Omental fat pad (tissue), 4 donors: ENCODE results near the gene KCNJ6. TPM values are rescaled to one million over a fixed set of nuclear protein-coding genes. Genes with fewer than 3 reads are reported as not detected.

Experiments
- ATAC-seq: fragments of 150-250 bp; one replicate; pipeline ENCODE4 v1.9.1; 2016; ENCODE audit warnings: mild to moderate bottlenecking, moderate library complexity; ENCODE audit not compliant: low FRiP score
- DNase-seq: peaks from one replicate; pipeline ENCODE4 v3.0.0-alpha.2; 2019; ENCODE audit warnings: low spot score
- CTCF ChIP-seq, 3 donors: fragments of 450-650 bp; IDR thresholded peaks; one replicate each; pipeline ENCODE4 v1.5.1; 2016 to 2017; ENCODE audit warnings: antibody characterized with exemption in 3 of 3, mild to moderate bottlenecking in 3 of 3, moderate library complexity in 2 of 3
- total RNA-seq, 4 donors: library from RNA; depleted of rRNA; stranded (reverse); fragments of >200 nt; gene quantifications; one replicate each; pipeline ENCODE4 v1.1.0, GENCODE V29; 2016

Gene KCNJ6
- total RNA-seq, 4 donors from 2014 or later = not detected

GRCh38 chr21:37759777-37760176 is 156.5 kb downstream of the KCNJ6 start:
- no peak for ATAC-seq
- DNase-seq = no peak
- TF ChIP-seq CTCF (IDR thresholded peaks at IDR 0.05) = no peak

GRCh38 chr21:37758982-37759381 is 157.3 kb downstream of the KCNJ6 start:
- TF ChIP-seq CTCF (IDR thresholded peaks at IDR 0.05) = no peak
- ATAC-seq (no peak), DNase-seq (no peak)

GRCh38 chr21:37757606-37758376 is 158.5 kb downstream of the KCNJ6 start:
- no peak for TF ChIP-seq CTCF (IDR thresholded peaks at IDR 0.05)
- ATAC-seq = no peak
- DNase-seq = no peak

- DNase-seq = no peak
- no peak for ATAC-seq
- TF ChIP-seq CTCF (IDR thresholded peaks at IDR 0.05) = no peak
Measured at GRCh38 chr21:37753122-37753599, 163.1 kb downstream of the KCNJ6 start.

- DNase-seq (no peak), ATAC-seq (no peak)
- TF ChIP-seq CTCF (IDR thresholded peaks at IDR 0.05) = no peak
Measured at GRCh38 chr21:37751268-37751975, 164.8 kb downstream of the KCNJ6 start.

- DNase-seq (no peak), ATAC-seq (no peak)
- no peak for TF ChIP-seq CTCF (IDR thresholded peaks at IDR 0.05)
Measured at GRCh38 chr21:37749132-37749531, 167.1 kb downstream of the KCNJ6 start.
